DOHH2 (cell line): ENCODE measurements around the gene P3H2.
"Not testable (repeated sequence)": the region's sequence is repeated elsewhere in the genome, so short reads cannot be mapped to it uniquely, and the experiment has no call there.

Experiments
- H3F3A ChIP-seq: fragments of 200-600 bp; sonication (generic), shearing (Covaris generic); 2 replicates; pipeline ENCODE4 v1.6.0; 2016; ENCODE audit warnings: antibody characterized with exemption, mild to moderate bottlenecking; ENCODE audit not compliant: control insufficient read depth, insufficient read depth
- H3K27ac ChIP-seq: fragments of 200-600 bp; sonication (generic); 2 replicates; pipeline ENCODE4 v1.5.1; 2014; ENCODE audit warnings: low read depth, mild to moderate bottlenecking, low read length, moderate library complexity
- H3K27me3 ChIP-seq: fragments of 200-600 bp; sonication (generic); 2 replicates; pipeline ENCODE4 v1.6.1; 2014; ENCODE audit warnings: mild to moderate bottlenecking, low read length, mixed read lengths; ENCODE audit not compliant: control insufficient read depth
- H3K36me3 ChIP-seq: fragments of 200-600 bp; sonication (generic); 2 replicates; pipeline ENCODE4 v1.6.1; 2014; ENCODE audit warnings: mild to moderate bottlenecking, low read length, moderate library complexity, mixed read lengths; ENCODE audit not compliant: control insufficient read depth
- H3K4me1 ChIP-seq: fragments of 200-600 bp; sonication (generic); 2 replicates; pipeline ENCODE4 v1.6.1; 2014; ENCODE audit warnings: mild to moderate bottlenecking, low read length, mixed read lengths; ENCODE audit not compliant: control insufficient read depth
- H3K4me2 ChIP-seq: fragments of 200-600 bp; sonication (generic); 2 replicates; pipeline ENCODE4 v1.6.0; 2014; ENCODE audit warnings: mild to moderate bottlenecking, low read length, moderate library complexity
- H3K4me3 ChIP-seq: fragments of 200-600 bp; sonication (generic); 2 replicates; pipeline ENCODE4 v1.5.1; 2014; ENCODE audit warnings: mild to moderate bottlenecking, low read length, mixed read lengths
- H3K79me2 ChIP-seq: fragments of 200-600 bp; sonication (generic); 2 replicates; pipeline ENCODE4 v1.6.1; 2014; ENCODE audit warnings: mild to moderate bottlenecking, low read length, mixed read lengths; ENCODE audit not compliant: control insufficient read depth
- H3K9me2 ChIP-seq: fragments of 200-600 bp; sonication (generic); replicated peaks from 2 replicates; pipeline ENCODE4 v1.6.1; 2014; ENCODE audit warnings: mild to moderate bottlenecking, low read length, mixed read lengths; ENCODE audit not compliant: control insufficient read depth
- H3K9me3 ChIP-seq: fragments of 200-600 bp; sonication (generic); 2 replicates; pipeline ENCODE4 v1.6.1; 2014; ENCODE audit warnings: antibody characterized with exemption, low read length, mixed read lengths; ENCODE audit not compliant: control insufficient read depth, insufficient read depth
- H4K20me1 ChIP-seq: fragments of 200-600 bp; sonication (generic); 2 replicates; pipeline ENCODE4 v1.6.0; 2014; ENCODE audit warnings: low read depth, mild to moderate bottlenecking, antibody characterized with exemption, low read length, moderate library complexity; ENCODE audit not compliant: control insufficient read depth, insufficient read depth
- CTCF ChIP-seq: fragments of 200-600 bp; sonication (generic); IDR thresholded peaks from one replicate; pipeline ENCODE4 v1.5.1; 2014; ENCODE audit warnings: antibody characterized with exemption, mild to moderate bottlenecking, low read depth, low read length; ENCODE audit not compliant: poor library complexity, severe bottlenecking
- EZH2phosphoT487 ChIP-seq: fragments of 200-600 bp; sonication (generic); IDR thresholded peaks from 2 replicates; pipeline ENCODE4 v1.6.1; 2017; ENCODE audit warnings: borderline replicate concordance, mild to moderate bottlenecking, antibody characterized with exemption, low read length, moderate library complexity, mixed read lengths

P3H2 gene

GRCh38 chr3:189961522-189962161 is 159.1 kb downstream of the P3H2 start:
- Histone ChIP-seq H3K79me2 (no peaks in the 10 kb centered on the region), H3K27me3 (no peaks in the 10 kb centered on the region), H3K4me1 (no peaks in the 10 kb centered on the region), H3K4me2 (no peak overlapping the region), H3K9me2 (no peaks in the 10 kb centered on the region), H3K27ac (no peak overlapping the region), H4K20me1 (no peaks in the 10 kb centered on the region; the same call in 1 of the 2 replicates), H3F3A (no peaks in the 10 kb centered on the region), H3K4me3 (no peak overlapping the region), H3K36me3 (no peaks in the 10 kb centered on the region), H3K9me3 (no peaks in the 10 kb centered on the region)
- TF ChIP-seq CTCF (peak; percentile 81), EZH2phosphoT487 (no peak)

DNA sequence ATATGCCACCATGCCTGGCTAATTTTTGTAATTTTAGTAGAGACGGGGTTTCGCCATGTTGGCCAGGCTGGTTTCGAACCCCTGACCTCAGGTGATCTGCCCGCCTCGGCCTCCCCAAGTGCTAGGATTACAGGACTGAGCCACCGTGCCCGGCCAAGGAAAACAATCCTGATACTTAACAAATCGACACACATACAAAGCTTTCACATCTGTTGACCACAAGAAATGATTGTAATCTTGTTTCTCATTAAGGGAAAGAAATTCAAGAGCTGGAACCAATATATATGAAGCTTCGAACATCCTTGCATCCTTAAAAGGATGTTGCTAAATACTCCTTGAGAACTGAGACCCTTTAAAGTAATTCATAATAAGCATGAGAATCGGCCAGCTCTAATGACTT is 159.6 kb downstream of the P3H2 start:
- not testable (repeated sequence) for H3K36me3 ChIP-seq, H3K27me3 ChIP-seq, H3K9me2 ChIP-seq, H3K79me2 ChIP-seq, H3K27ac ChIP-seq, H3K4me1 ChIP-seq, H4K20me1 ChIP-seq, H3F3A ChIP-seq, H3K9me3 ChIP-seq, H3K4me3 ChIP-seq, H3K4me2 ChIP-seq

DNA sequence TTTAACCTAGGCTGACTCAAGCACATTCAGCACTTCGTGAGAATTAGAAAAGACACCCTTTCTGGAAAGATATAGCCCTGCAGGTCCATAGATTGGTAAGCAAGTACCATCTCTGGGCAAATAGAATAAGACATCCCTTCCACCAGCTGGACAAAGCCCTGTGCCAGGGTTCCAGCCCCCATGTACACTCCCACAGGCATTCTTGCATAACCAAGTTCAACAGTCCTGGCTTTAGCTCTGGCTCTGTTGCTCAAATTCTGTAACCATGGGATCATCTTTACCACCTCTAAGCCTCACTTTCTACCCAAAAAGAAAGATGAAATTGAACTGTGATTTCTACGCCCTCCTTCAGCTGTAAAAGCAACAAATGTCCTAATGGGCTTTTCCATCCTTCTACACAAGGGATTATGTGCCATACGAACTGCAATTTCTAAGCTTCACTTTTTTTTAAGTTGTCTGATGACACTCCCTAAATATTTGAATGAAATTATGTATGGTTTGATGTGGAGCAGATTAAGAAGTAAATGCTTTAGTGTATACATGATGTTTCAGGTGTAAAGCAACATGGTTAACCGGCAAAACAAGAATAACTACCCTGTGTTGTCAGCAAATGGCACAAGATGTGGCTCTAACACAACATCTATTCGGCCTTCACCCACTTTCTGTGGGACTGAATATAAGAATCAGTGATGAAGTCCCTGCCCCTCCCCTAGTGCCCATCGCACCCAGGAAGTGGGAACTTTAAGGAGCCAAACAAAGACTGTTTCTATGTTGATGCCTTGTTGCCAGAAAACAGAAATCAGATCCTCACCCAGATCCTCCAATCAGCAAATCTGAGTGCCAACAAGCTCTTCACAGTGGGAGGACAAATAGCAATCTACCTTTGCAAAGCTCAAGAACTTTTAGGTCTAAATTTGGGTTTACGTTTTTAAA is 165.7 kb downstream of the P3H2 start:
- TF ChIP-seq CTCF = no peak
- H3K27ac ChIP-seq = no peak overlapping the region
- H3K9me2 ChIP-seq = no peaks in the 10 kb centered on the region
- H3K36me3 ChIP-seq = no peaks in the 10 kb centered on the region
- no peaks in the 10 kb centered on the region for H3F3A ChIP-seq
- H4K20me1 ChIP-seq = no peaks in the 10 kb centered on the region; the same call in 1 of the 2 replicates
- no peaks in the 10 kb centered on the region for H3K9me3 ChIP-seq
- peaks cover 10% of the 10 kb centered on the region; the same call in 1 of the 2 replicates for H3K27me3 ChIP-seq
- H3K79me2 ChIP-seq = no peaks in the 10 kb centered on the region
- H3K4me1 ChIP-seq = no peaks in the 10 kb centered on the region
- no peak overlapping the region for H3K4me3 ChIP-seq
- H3K4me2 ChIP-seq = no peak overlapping the region

DNA sequence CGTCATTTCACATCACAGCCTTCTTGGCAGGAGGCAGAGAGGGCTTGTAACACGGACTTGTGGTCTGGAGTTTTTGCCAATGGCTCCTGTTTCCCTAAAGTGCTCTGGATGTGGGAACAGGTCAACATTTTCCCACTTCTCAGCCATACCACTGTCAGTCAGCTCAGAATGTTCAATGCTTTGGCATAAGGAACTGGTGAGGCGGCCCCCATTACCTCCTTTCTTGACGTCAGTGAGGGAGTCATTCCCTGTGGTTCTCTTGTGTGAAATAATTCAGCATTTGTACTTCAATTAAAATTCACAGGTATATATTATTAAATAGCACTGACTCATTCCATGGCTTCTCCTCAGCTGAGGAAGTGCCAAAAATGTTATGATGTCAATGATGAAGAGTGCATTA is 167.1 kb downstream of the P3H2 start:
- TF ChIP-seq CTCF = no peak
- TF ChIP-seq EZH2phosphoT487 = no peak

More for the DNA sequence above, 167.1 kb downstream of the P3H2 start:
- H3K9me2 ChIP-seq = no peaks in the 10 kb centered on the region
- H3K4me1 ChIP-seq = no peaks in the 10 kb centered on the region
- no peaks in the 10 kb centered on the region for H3K79me2 ChIP-seq
- H3F3A ChIP-seq = no peaks in the 10 kb centered on the region
- no peaks in the 10 kb centered on the region for H3K9me3 ChIP-seq
- no peaks in the 10 kb centered on the region; the same call in 1 of the 2 replicates for H4K20me1 ChIP-seq
- no peak overlapping the region for H3K27ac ChIP-seq
- H3K4me2 ChIP-seq = no peak overlapping the region
- no peak overlapping the region for H3K4me3 ChIP-seq
- H3K27me3 ChIP-seq = peaks cover 12% of the 10 kb centered on the region; the same call in 1 of the 2 replicates
- no peaks in the 10 kb centered on the region for H3K36me3 ChIP-seq
